ENCODE results near the gene RASA3. TPM values are rescaled to one million over a fixed set of nuclear protein-coding genes. Genes with fewer than 3 reads are reported as not detected.

Gene RASA3
- polyA plus RNA-seq, 3 donors: 9.0 to 32.6 (median 16.6) TPM

- H2AFZ ChIP-seq (ENCODE audit: insufficient read depth, low read depth, low read length, poor library complexity, severe bottlenecking): no peak overlapping the region
- H3K27ac Mint-ChIP-seq: peak overlapping the region in 1 of 7 donors; percentile 57
- H3K4me3 Mint-ChIP-seq: peak overlapping the region in 1 of 2 donors; percentile 53
- no peak overlapping the region for H3K9ac ChIP-seq (ENCODE audit: insufficient read depth, low read length, poor library complexity, severe bottlenecking)
- no peaks in the 10 kb centered on the region for H3K36me3 ChIP-seq (replicated peaks in 1 of 2; ENCODE audit: control insufficient read depth in 1 of 2, insufficient read depth in 2 of 2, low read length in 2 of 2)
- peaks cover 0 to 16% of the 10 kb centered on the region in 2 donors for H3K27me3 ChIP-seq (ENCODE audit: control insufficient read depth in 2 of 2, insufficient read depth in 2 of 2, low read length in 2 of 2)
- H3K27ac ChIP-seq (ENCODE audit: low read depth in 1 of 2, low read length in 2 of 2): no peak overlapping the region
- H3K4me1 Mint-ChIP-seq: peaks cover 32% of the 10 kb centered on the region
- TF ChIP-seq CTCF (IDR thresholded peaks at IDR 0.05): no peak
- DNase-seq: no peak
- H3K9me3 Mint-ChIP-seq: peaks cover 0 to 5% (median 0%) of the 10 kb centered on the region in 7 donors
- WGBS (ENCODE audit: insufficient coverage): 95% methylated on average over 15 of the region's 17 CpGs
- H3K36me3 Mint-ChIP-seq: no peaks in the 10 kb centered on the region
- H3K4me1 ChIP-seq (ENCODE audit: control insufficient read depth in 1 of 2, insufficient read depth in 2 of 2, low read length in 2 of 2): peaks cover 49 to 60% of the 10 kb centered on the region in 2 donors
- no peaks in the 10 kb centered on the region for H3K9me3 ChIP-seq (replicated peaks in 1 of 2; ENCODE audit: control insufficient read depth in 1 of 2, insufficient read depth in 1 of 2, low read length in 2 of 2)
- H3K4me2 ChIP-seq (replicated peaks; ENCODE audit: extremely low read depth, low read length, poor library complexity, severe bottlenecking): no peak overlapping the region
- no peaks in the 10 kb centered on the region for H3K79me2 ChIP-seq (ENCODE audit: insufficient read depth, low read length)
- peaks cover 13 to 20% (median 17%) of the 10 kb centered on the region in 3 donors for H3K27me3 Mint-ChIP-seq (ENCODE audit: low read depth in 3 of 3)
- H4K20me1 ChIP-seq (ENCODE audit: insufficient read depth, low read length): no peaks in the 10 kb centered on the region
- intact Hi-C loops (cut with micrococcal nuclease): no loop called here
- no peak overlapping the region for H3K4me3 ChIP-seq (replicated peaks in 1 of 3; ENCODE audit: low read depth in 2 of 3, low read length in 3 of 3)
Measured at GRCh38 chr13:114144606-114145244, 12.3 kb upstream of the RASA3 start.

- no peak for TF ChIP-seq CTCF (IDR thresholded peaks at IDR 0.05)
- Histone ChIP-seq H4K20me1 (ENCODE audit: insufficient read depth, low read length) (no peaks in the 10 kb centered on the region), H3K4me2 (replicated peaks; ENCODE audit: extremely low read depth, low read length, poor library complexity, severe bottlenecking) (no peak overlapping the region), H3K4me3 (replicated peaks in 1 of 3; ENCODE audit: low read depth in 2 of 3, low read length in 3 of 3) (no peak overlapping the region), H3K9ac (ENCODE audit: insufficient read depth, low read length, poor library complexity, severe bottlenecking) (no peak overlapping the region), H3K27ac (ENCODE audit: low read depth in 1 of 2, low read length in 2 of 2) (no peak overlapping the region), H3K27me3 (ENCODE audit: control insufficient read depth in 2 of 2, insufficient read depth in 2 of 2, low read length in 2 of 2) (peaks cover 0 to 16% of the 10 kb centered on the region in 2 donors), H3K9me3 (replicated peaks in 1 of 2; ENCODE audit: control insufficient read depth in 1 of 2, insufficient read depth in 1 of 2, low read length in 2 of 2) (no peaks in the 10 kb centered on the region), H3K36me3 (replicated peaks in 1 of 2; ENCODE audit: control insufficient read depth in 1 of 2, insufficient read depth in 2 of 2, low read length in 2 of 2) (no peaks in the 10 kb centered on the region), H3K4me1 (ENCODE audit: control insufficient read depth in 1 of 2, insufficient read depth in 2 of 2, low read length in 2 of 2) (peaks cover 49 to 58% of the 10 kb centered on the region in 2 donors), H3K79me2 (ENCODE audit: insufficient read depth, low read length) (no peaks in the 10 kb centered on the region), H2AFZ (ENCODE audit: insufficient read depth, low read depth, low read length, poor library complexity, severe bottlenecking) (no peak overlapping the region)
- WGBS (ENCODE audit: insufficient coverage): 83% methylated on average over 19 of the region's 24 CpGs
- Mint-ChIP-seq H3K27me3 (ENCODE audit: low read depth in 3 of 3) (peaks cover 13 to 21% (median 15%) of the 10 kb centered on the region in 3 donors), H3K4me1 (peaks cover 25% of the 10 kb centered on the region), H3K9me3 (peaks cover 0 to 5% (median 0%) of the 10 kb centered on the region in 7 donors), H3K27ac (no peak overlapping the region), H3K4me3 (no peak overlapping the region), H3K36me3 (no peaks in the 10 kb centered on the region)
- DNase-seq: no peak
- intact Hi-C loops (cut with micrococcal nuclease): no loop called here
Measured at GRCh38 chr13:114143806-114144605, 11.6 kb upstream of the RASA3 start.
